Loucy (cell line): ENCODE results near the gene EPAS1.

ENCODE experiments used
- H2AFZ ChIP-seq: fragments of 200-600 bp; sonication (generic); 2 replicates; pipeline ENCODE4 v1.6.0; 2016; ENCODE audit warnings: antibody characterized with exemption, mild to moderate bottlenecking, low read length, moderate library complexity
- H3F3A ChIP-seq: fragments of 200-600 bp; 2 replicates; pipeline ENCODE4 v1.6.0; 2016; ENCODE audit warnings: antibody characterized with exemption, low read depth, mild to moderate bottlenecking
- H3K27me3 ChIP-seq: fragments of 200-600 bp; sonication (generic); 2 replicates; pipeline ENCODE4 v1.6.1; 2014; ENCODE audit warnings: low read length, mild to moderate bottlenecking; ENCODE audit not compliant: insufficient read depth, poor library complexity, severe bottlenecking
- H3K36me3 ChIP-seq: fragments of 200-600 bp; sonication (generic); 2 replicates; pipeline ENCODE4 v1.6.1; 2016; ENCODE audit warnings: low read length; ENCODE audit not compliant: insufficient read depth
- H3K4me1 ChIP-seq: fragments of 200-600 bp; sonication (generic); 2 replicates; pipeline ENCODE4 v1.5.1; 2014; ENCODE audit warnings: low read length, mild to moderate bottlenecking; ENCODE audit not compliant: insufficient read depth, poor library complexity, severe bottlenecking
- H3K4me2 ChIP-seq: fragments of 200-600 bp; sonication (generic); 2 replicates; pipeline ENCODE4 v1.6.0; 2014; ENCODE audit warnings: antibody characterized with exemption, low read length, low read depth, mild to moderate bottlenecking; ENCODE audit not compliant: poor library complexity, severe bottlenecking
- H3K4me3 ChIP-seq: fragments of 200-600 bp; sonication (generic); 2 replicates; pipeline ENCODE4 v1.5.1; 2014; ENCODE audit warnings: low read length, mild to moderate bottlenecking, mixed read lengths; ENCODE audit not compliant: poor library complexity, severe bottlenecking
- H3K79me2 ChIP-seq: fragments of 200-600 bp; sonication (generic); 2 replicates; pipeline ENCODE4 v1.6.1; 2014; ENCODE audit warnings: low read length; ENCODE audit not compliant: insufficient read depth
- H3K9ac ChIP-seq: fragments of 200-600 bp; sonication (generic); 2 replicates; pipeline ENCODE4 v1.6.0; 2014; ENCODE audit warnings: mild to moderate bottlenecking, low read depth, low read length, moderate library complexity; ENCODE audit not compliant: poor library complexity, severe bottlenecking
- H3K9me2 ChIP-seq: fragments of 200-600 bp; sonication (generic); replicated peaks from 2 replicates; pipeline ENCODE4 v1.6.1; 2016; ENCODE audit warnings: low read depth, low read length, mixed read lengths
- H3K9me3 ChIP-seq: fragments of 200-600 bp; sonication (generic); 2 replicates; pipeline ENCODE4 v1.6.1; 2014; ENCODE audit warnings: mild to moderate bottlenecking, antibody characterized with exemption, low read length, low read depth; ENCODE audit not compliant: insufficient read depth
- H4K20me1 ChIP-seq: fragments of 200-600 bp; sonication (generic); 2 replicates; pipeline ENCODE4 v1.6.0; 2014; ENCODE audit warnings: antibody characterized with exemption, low read length, mild to moderate bottlenecking; ENCODE audit not compliant: insufficient read depth, poor library complexity, severe bottlenecking
- EZH2phosphoT487 ChIP-seq: fragments of 200-600 bp; IDR thresholded peaks from 2 replicates; pipeline ENCODE4 v1.6.1; 2018; ENCODE audit warnings: antibody characterized with exemption, mild to moderate bottlenecking, moderate library complexity, borderline replicate concordance
- TF ChIP-seq, protein P1 (sequence below): fragments of 200-600 bp; sonication (generic); conservative IDR thresholded peaks from 2 replicates; pipeline ENCODE4 v1.5.1; 2014; ENCODE audit warnings: mild to moderate bottlenecking, antibody characterized with exemption, low read length

The EPAS1 gene

GRCh38 chr2:46335391-46336282 is 38.4 kb downstream of the EPAS1 start:
- Histone ChIP-seq H3K4me1 (peaks cover 99% of the 10 kb centered on the region), H3F3A (no peaks in the 10 kb centered on the region), H3K27me3 (no peaks in the 10 kb centered on the region), H3K9me3 (no peaks in the 10 kb centered on the region), H3K36me3 (no peaks in the 10 kb centered on the region), H3K9me2 (no peaks in the 10 kb centered on the region), H2AFZ (no peak overlapping the region), H3K9ac (peak overlapping the region; percentile 53), H3K4me2 (peak overlapping the region; percentile 43), H3K79me2 (peaks cover 87% of the 10 kb centered on the region), H3K4me3 (no peak overlapping the region), H4K20me1 (no peaks in the 10 kb centered on the region)
- no peak for TF ChIP-seq EZH2phosphoT487
- TF ChIP-seq, protein P1, sequence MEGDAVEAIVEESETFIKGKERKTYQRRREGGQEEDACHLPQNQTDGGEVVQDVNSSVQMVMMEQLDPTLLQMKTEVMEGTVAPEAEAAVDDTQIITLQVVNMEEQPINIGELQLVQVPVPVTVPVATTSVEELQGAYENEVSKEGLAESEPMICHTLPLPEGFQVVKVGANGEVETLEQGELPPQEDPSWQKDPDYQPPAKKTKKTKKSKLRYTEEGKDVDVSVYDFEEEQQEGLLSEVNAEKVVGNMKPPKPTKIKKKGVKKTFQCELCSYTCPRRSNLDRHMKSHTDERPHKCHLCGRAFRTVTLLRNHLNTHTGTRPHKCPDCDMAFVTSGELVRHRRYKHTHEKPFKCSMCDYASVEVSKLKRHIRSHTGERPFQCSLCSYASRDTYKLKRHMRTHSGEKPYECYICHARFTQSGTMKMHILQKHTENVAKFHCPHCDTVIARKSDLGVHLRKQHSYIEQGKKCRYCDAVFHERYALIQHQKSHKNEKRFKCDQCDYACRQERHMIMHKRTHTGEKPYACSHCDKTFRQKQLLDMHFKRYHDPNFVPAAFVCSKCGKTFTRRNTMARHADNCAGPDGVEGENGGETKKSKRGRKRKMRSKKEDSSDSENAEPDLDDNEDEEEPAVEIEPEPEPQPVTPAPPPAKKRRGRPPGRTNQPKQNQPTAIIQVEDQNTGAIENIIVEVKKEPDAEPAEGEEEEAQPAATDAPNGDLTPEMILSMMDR = no peak

GRCh38 chr2:46336283-46336959 is 39.2 kb downstream of the EPAS1 start:
- Histone ChIP-seq H3K4me2 (peak overlapping the region; percentile 43), H3K9me2 (no peaks in the 10 kb centered on the region), H3F3A (no peaks in the 10 kb centered on the region), H3K79me2 (peaks cover 86% of the 10 kb centered on the region), H3K9ac (peak overlapping the region; percentile 53), H3K36me3 (no peaks in the 10 kb centered on the region), H3K9me3 (no peaks in the 10 kb centered on the region), H3K4me1 (peaks cover 99% of the 10 kb centered on the region), H3K27me3 (no peaks in the 10 kb centered on the region), H4K20me1 (no peaks in the 10 kb centered on the region), H3K4me3 (no peak overlapping the region), H2AFZ (no peak overlapping the region)
- no peak for TF ChIP-seq EZH2phosphoT487
- TF ChIP-seq, protein P1 = no peak

DNA sequence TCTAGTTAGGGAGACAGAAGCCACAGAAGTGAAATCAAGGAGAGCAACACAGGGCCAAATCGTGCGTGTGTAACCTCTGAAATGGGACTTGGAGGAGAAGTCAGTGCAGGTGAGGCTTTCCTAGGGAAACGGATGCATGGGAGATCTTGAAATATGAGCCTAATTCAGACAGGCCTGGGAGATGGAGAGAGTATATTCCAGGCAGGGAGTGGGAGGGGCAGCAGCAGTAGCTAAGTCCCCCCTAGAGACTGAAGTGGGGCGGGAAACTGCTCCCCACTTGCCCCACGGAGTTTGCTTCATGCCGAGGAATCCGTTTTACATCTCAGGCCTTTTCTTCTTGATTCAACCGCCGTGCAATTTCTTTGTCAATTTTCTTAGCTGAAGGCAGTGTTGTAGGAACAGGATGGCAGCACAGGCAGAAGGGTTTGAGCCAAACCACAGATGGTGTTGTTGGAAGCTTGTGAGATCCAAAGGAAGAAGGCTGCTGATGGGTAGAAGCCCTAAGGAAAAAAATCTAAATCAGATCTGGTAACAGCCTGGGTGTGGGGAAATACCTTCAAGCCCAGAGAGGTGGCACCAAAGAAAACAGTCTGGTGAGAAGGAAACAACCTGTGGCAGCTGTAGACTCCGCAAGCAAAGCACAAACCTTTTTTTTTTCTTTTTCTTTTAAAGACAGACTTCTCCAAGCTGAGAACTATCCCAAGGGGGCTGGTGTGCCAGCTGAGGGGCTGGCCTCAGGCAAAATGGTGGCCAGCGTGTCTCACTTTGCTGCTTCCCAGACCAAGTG is 40.2 kb downstream of the EPAS1 start:
- Histone ChIP-seq H3K4me1 (peaks cover 99% of the 10 kb centered on the region), H2AFZ (no peak overlapping the region), H3F3A (no peaks in the 10 kb centered on the region), H3K4me2 (no peak overlapping the region), H3K9me3 (no peaks in the 10 kb centered on the region), H3K27me3 (no peaks in the 10 kb centered on the region), H4K20me1 (no peaks in the 10 kb centered on the region), H3K9ac (no peak overlapping the region), H3K4me3 (no peak overlapping the region), H3K9me2 (no peaks in the 10 kb centered on the region), H3K36me3 (no peaks in the 10 kb centered on the region), H3K79me2 (peaks cover 86% of the 10 kb centered on the region)
- TF ChIP-seq EZH2phosphoT487 = no peak
- TF ChIP-seq, protein P1 = no peak; the same call in 1 of the 2 replicates
